Mesangial cell (primary cell): Measurements from ENCODE around the gene SUMF1. TPM values are rescaled to one million over a fixed set of nuclear protein-coding genes. Genes with fewer than 3 reads are reported as not detected.

ENCODE experiments used
- total RNA-seq: library from RNA; depleted of rRNA; stranded (reverse); fragments of >200 nt; gene quantifications from 2 replicates; pipeline ENCODE4 v1.2.3, GENCODE V29; 2015

The SUMF1 gene
- total RNA-seq = 47.1 and 142 TPM in 2 replicates

GRCh38 chr3:4466741-4467521, at the start of gene SUMF1:
TSS of gene SUMF1 (minus strand) at chr3:4467269. CDS start at chr3:4467245, 24 bp downstream.

GRCh38 chr3:4493014-4493940, 26.2 kb upstream of the SUMF1 start, which contains the start of gene ITPR1:
TSS of gene ITPR1 (plus strand) at chr3:4493348. CDS start at chr3:4516492, 23,144 bp downstream.

Other genes with a start within 250 kb of the SUMF1 start
- 6.8 and 11.2 TPM in 2 replicates for gene SETMAR, start 163.9 kb downstream of the SUMF1 start, total RNA-seq
- gene ITPR1, start 26.1 kb upstream of the SUMF1 start, total RNA-seq = 2.9 and 3.6 TPM in 2 replicates